ENCODE data around the gene NCMAP.

Gene NCMAP

DNA sequence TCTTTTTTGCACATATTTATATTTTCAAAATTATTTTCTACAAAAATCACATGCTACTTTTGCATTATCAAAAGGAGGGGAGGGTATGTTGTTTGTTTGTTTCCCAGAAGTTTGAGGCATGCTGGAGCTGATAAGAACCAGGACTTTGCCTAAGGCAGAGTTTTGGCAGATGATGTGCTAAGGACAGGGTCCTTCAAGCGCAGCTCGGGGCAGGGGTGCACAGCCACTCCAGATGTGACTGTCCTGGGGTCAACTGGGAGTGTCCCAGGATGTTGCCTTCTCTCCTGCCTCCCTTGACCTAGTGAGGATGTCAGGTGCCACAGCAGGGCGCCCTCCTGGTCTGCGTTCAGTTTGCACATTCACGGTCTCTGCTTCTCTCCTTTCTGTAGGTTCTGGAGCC, 44.7 kb downstream of the NCMAP start:
- Mint-ChIP-seq H3K36me3 (ENCODE audit: low read depth) (no peaks in the 10 kb centered on the region), H3K27ac (no peak overlapping the region), H3K4me1 (ENCODE audit: low read depth) (no peaks in the 10 kb centered on the region), H3K9me3 (no peaks in the 10 kb centered on the region), H3K4me3 (no peak overlapping the region), H3K27me3 (ENCODE audit: low read depth) (peaks cover under 1% of the 10 kb centered on the region)
- DNase-seq (ENCODE audit: low spot score): no peak

- Mint-ChIP-seq H3K27ac (no peak overlapping the region), H3K4me1 (ENCODE audit: low read depth) (no peaks in the 10 kb centered on the region), H3K9me3 (no peaks in the 10 kb centered on the region), H3K4me3 (no peak overlapping the region), H3K36me3 (ENCODE audit: low read depth) (no peaks in the 10 kb centered on the region), H3K27me3 (ENCODE audit: low read depth) (peaks cover 14% of the 10 kb centered on the region)
- DNase-seq (ENCODE audit: low spot score): no peak
Measured at GRCh38 chr1:24605534-24606295, 49.8 kb downstream of the NCMAP start.

GRCh38 chr1:24606296-24606605, 50.4 kb downstream of the NCMAP start:
- Mint-ChIP-seq H3K27me3 (ENCODE audit: low read depth) (peaks cover 15% of the 10 kb centered on the region), H3K4me1 (ENCODE audit: low read depth) (no peaks in the 10 kb centered on the region), H3K4me3 (no peak overlapping the region), H3K36me3 (ENCODE audit: low read depth) (no peaks in the 10 kb centered on the region), H3K27ac (no peak overlapping the region), H3K9me3 (no peaks in the 10 kb centered on the region)
- no peak for DNase-seq (ENCODE audit: low spot score)

DNA sequence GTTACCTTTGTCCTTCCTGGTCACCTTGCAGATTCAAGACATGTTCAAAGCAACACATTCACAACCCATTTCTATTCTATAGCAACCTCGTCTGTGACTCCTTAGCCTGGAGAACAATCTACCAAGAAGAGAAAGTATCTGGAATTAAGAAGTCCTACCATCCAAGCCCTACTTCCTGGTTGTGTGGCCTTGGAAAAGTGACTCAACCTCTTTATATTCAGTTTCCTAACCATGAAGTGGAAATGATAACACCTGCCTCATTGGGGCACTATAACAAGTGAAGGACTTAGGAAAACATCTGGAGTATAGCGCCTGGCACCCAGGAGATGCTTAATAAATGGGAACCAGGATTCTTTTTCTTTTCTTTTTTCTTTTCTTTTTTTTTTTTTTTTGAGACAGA, 50.7 kb downstream of the NCMAP start:
- no peaks in the 10 kb centered on the region for H3K36me3 Mint-ChIP-seq (ENCODE audit: low read depth)
- H3K4me3 Mint-ChIP-seq: no peak overlapping the region
- peaks cover 15% of the 10 kb centered on the region for H3K27me3 Mint-ChIP-seq (ENCODE audit: low read depth)
- H3K4me1 Mint-ChIP-seq (ENCODE audit: low read depth): no peaks in the 10 kb centered on the region
- no peaks in the 10 kb centered on the region for H3K9me3 Mint-ChIP-seq
- DNase-seq (ENCODE audit: low spot score): no peak
- no peak overlapping the region for H3K27ac Mint-ChIP-seq

DNA sequence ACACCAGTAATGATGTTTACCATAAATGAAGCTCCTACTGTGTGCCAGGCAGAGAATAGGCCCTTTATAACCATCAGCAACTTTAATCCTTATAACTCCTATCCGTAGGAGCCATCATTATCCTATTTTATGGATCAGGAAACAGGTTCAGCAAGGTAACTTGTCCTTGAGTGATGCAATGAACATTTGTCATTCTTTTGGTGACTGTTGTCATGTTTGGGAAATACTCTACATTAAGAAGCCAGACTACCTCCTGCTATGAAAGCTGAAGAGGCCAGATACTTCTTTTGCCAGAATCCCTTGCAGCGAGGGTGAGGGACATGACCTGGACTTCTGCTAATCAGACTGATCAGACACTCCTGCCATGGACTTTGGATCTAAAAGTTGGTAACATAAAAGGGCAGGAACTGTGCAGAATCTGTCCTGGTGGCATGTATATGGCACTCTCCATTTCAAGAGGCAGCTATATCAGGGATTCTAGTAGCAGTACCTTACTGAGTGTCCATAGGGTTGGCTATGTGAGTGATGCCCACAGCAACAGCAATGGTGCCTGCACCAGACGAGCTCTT, 54.1 kb downstream of the NCMAP start:
- Mint-ChIP-seq H3K36me3 (ENCODE audit: low read depth) (no peaks in the 10 kb centered on the region), H3K4me1 (ENCODE audit: low read depth) (no peaks in the 10 kb centered on the region), H3K9me3 (no peaks in the 10 kb centered on the region), H3K27ac (no peak overlapping the region), H3K27me3 (ENCODE audit: low read depth) (peaks cover 18% of the 10 kb centered on the region), H3K4me3 (no peak overlapping the region)
- no peak for DNase-seq (ENCODE audit: low spot score)

DNA sequence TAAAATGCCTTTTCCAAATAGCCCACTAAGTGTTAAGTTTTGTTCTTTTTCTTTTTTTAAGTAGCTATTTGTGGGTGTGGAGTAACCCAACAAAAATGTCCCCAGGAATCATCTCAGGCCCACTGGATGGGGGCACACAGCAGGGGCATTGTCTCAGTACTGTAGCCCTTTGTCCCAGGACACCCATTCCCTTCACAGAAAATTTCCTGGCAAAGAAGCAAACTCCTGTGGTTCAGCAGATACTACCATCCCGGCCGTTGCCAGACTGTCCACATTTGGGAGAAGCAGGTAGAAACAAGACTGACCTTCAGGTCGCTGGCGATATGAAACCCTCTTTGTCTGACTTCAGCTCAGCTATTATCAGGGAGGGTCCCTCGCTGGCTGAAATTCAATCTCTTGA, 63.5 kb downstream of the NCMAP start:
- H3K4me3 Mint-ChIP-seq: no peak overlapping the region
- H3K4me1 Mint-ChIP-seq (ENCODE audit: low read depth): no peaks in the 10 kb centered on the region
- DNase-seq (ENCODE audit: low spot score): no peak
- peaks cover 45% of the 10 kb centered on the region for H3K27me3 Mint-ChIP-seq (ENCODE audit: low read depth)
- no peaks in the 10 kb centered on the region for H3K36me3 Mint-ChIP-seq (ENCODE audit: low read depth)
- H3K27ac Mint-ChIP-seq: no peak overlapping the region
- no peaks in the 10 kb centered on the region for H3K9me3 Mint-ChIP-seq

DNA sequence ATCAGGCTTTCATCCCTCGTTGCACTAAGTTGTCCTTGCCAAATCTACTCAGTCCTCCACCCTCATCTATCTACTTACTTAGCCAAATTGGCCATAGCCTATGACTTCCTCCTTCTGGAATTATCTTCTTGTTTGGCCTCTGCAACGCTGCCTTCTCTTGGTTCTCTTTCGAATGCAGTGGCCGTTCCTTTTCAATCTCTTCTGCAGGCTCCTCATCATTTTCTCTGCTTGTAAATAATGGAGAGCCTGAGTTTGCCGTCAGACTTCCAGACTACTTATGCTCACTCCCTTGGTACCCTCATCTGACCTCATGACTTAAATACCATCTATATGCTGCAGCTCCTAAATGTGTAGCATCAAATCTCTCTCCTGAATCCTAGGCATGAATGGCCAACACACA, 64.8 kb downstream of the NCMAP start:
- Mint-ChIP-seq H3K9me3 (no peaks in the 10 kb centered on the region), H3K36me3 (ENCODE audit: low read depth) (no peaks in the 10 kb centered on the region)

DNA sequence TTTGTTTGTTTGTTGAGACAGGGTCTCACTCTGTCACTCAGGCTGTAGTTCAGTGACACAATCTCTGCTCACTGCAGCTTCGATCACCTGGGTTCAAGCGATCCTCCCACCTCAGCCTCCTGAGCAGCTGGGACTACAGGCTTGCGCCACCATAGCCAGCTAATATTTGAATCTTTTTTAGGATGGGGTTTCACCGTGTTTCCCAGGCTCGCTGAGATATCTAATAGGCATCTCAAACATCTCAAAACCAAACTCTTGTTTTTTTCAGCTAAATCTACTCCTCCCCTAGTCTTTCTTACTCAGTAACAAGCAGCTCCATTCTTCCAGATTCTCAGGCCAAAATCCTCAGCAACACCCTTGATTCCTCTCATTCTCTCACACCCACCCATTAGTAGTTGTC, 65.2 kb downstream of the NCMAP start:
- Mint-ChIP-seq H3K4me3 (no peak overlapping the region), H3K9me3 (no peaks in the 10 kb centered on the region), H3K36me3 (ENCODE audit: low read depth) (no peaks in the 10 kb centered on the region), H3K27me3 (ENCODE audit: low read depth) (peaks cover 42% of the 10 kb centered on the region), H3K27ac (no peak overlapping the region), H3K4me1 (ENCODE audit: low read depth) (no peaks in the 10 kb centered on the region)
- no peak for DNase-seq (ENCODE audit: low spot score)

More for the DNA sequence above, 64.8 kb downstream of the NCMAP start:
- Mint-ChIP-seq H3K4me3 (no peak overlapping the region), H3K27me3 (ENCODE audit: low read depth) (peaks cover 44% of the 10 kb centered on the region), H3K27ac (no peak overlapping the region), H3K4me1 (ENCODE audit: low read depth) (no peaks in the 10 kb centered on the region)
- DNase-seq (ENCODE audit: low spot score): no peak

GRCh38 chr1:24622218-24622617, 66.3 kb downstream of the NCMAP start:
- Mint-ChIP-seq H3K27ac (no peak overlapping the region), H3K36me3 (ENCODE audit: low read depth) (no peaks in the 10 kb centered on the region), H3K27me3 (ENCODE audit: low read depth) (peaks cover 32% of the 10 kb centered on the region), H3K4me1 (ENCODE audit: low read depth) (no peaks in the 10 kb centered on the region), H3K9me3 (no peaks in the 10 kb centered on the region), H3K4me3 (no peak overlapping the region)
- DNase-seq (ENCODE audit: low spot score): no peak

DNA sequence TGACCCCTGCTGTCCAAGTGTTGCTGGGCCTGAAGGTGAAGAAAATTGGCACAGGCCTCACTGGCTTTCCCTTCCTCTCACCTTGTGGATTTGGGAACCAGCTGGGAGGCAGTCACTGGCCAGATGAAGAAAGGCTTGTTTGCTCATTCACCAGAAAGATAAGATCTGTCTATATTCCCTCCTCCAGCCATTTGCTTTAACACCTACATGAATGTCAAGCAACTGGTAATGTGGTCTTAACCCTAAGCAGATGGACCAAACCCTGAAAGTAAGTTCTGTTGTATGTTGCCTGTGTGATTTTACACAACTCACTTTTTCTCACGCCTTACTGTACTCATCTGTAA, 76.9 kb downstream of the NCMAP start:
- Mint-ChIP-seq H3K27me3 (ENCODE audit: low read depth) (peaks cover 34% of the 10 kb centered on the region), H3K9me3 (no peaks in the 10 kb centered on the region), H3K4me1 (ENCODE audit: low read depth) (peaks cover 2% of the 10 kb centered on the region), H3K4me3 (no peak overlapping the region), H3K27ac (no peak overlapping the region), H3K36me3 (ENCODE audit: low read depth) (no peaks in the 10 kb centered on the region)
- DNase-seq (ENCODE audit: low spot score): no peak

GRCh38 chr1:24635195-24635843, 79.4 kb downstream of the NCMAP start:
- Mint-ChIP-seq H3K4me1 (ENCODE audit: low read depth) (peaks cover 6% of the 10 kb centered on the region), H3K27ac (no peak overlapping the region), H3K4me3 (no peak overlapping the region), H3K36me3 (ENCODE audit: low read depth) (no peaks in the 10 kb centered on the region), H3K27me3 (ENCODE audit: low read depth) (peaks cover 26% of the 10 kb centered on the region), H3K9me3 (no peaks in the 10 kb centered on the region)
- DNase-seq (ENCODE audit: low spot score): no peak

DNA sequence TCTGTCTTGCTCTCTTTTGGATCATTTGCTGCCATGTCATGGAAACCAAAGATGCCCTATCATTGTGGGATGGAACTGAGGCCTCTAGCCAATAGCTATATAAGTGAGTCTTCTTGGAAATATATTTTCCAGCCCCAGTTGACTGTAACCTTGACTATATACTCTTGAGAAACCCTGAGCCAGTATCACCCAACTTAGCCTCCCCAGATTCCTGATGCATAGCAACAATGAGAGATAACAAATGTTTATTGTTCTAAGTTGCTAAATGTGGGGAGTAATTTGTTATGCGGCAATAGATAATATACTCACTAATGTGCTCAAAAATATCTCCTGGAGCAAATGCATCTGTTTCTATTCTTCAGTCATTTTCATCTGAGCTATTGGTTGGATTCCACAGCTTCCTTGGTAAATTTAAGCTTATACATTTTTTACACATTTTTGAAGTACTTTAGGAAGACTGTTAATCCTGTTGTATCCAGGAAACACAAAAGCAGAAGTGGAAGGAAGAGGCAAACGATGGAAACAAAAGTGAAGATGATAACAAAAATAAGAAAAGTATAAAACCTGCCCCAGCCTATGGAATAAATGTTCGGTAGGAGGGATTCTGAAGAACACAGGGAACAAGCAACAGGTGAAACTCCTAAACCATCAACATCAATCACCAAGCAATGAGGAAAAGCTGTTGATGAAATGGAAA, 80.9 kb downstream of the NCMAP start:
- no peak for DNase-seq (ENCODE audit: low spot score)
- Mint-ChIP-seq H3K36me3 (ENCODE audit: low read depth) (no peaks in the 10 kb centered on the region), H3K4me1 (ENCODE audit: low read depth) (peaks cover 13% of the 10 kb centered on the region), H3K4me3 (no peak overlapping the region), H3K27me3 (ENCODE audit: low read depth) (peaks cover 24% of the 10 kb centered on the region), H3K27ac (no peak overlapping the region), H3K9me3 (no peaks in the 10 kb centered on the region)

GRCh38 chr1:24639094-24639493, 83.2 kb downstream of the NCMAP start:
- Mint-ChIP-seq H3K4me3 (no peak overlapping the region), H3K27ac (peak overlapping the region; percentile 33), H3K36me3 (ENCODE audit: low read depth) (peaks cover 6% of the 10 kb centered on the region), H3K27me3 (ENCODE audit: low read depth) (peaks cover 20% of the 10 kb centered on the region), H3K4me1 (ENCODE audit: low read depth) (peaks cover 14% of the 10 kb centered on the region), H3K9me3 (no peaks in the 10 kb centered on the region)
- no peak for DNase-seq (ENCODE audit: low spot score)

- no peak for DNase-seq (ENCODE audit: low spot score)
- peak overlapping the region; percentile 33 for H3K27ac Mint-ChIP-seq
- H3K27me3 Mint-ChIP-seq (ENCODE audit: low read depth): peaks cover 20% of the 10 kb centered on the region
- peaks cover 21% of the 10 kb centered on the region for H3K4me1 Mint-ChIP-seq (ENCODE audit: low read depth)
- H3K9me3 Mint-ChIP-seq: no peaks in the 10 kb centered on the region
- H3K36me3 Mint-ChIP-seq (ENCODE audit: low read depth): peaks cover 11% of the 10 kb centered on the region
- no peak overlapping the region for H3K4me3 Mint-ChIP-seq
Measured at GRCh38 chr1:24639881-24640280, 84.0 kb downstream of the NCMAP start.

Measured in T-helper 2 cell treated with Interferon-gamma antibody and Interleukin-4, amounts not matched to agents 5 μg/mL and 100 μg/mL, for 36 hours (primary cell).